ENCODE results near the gene CLASP1.
"Not testable (repeated sequence)": the region's sequence is repeated elsewhere in the genome, so short reads cannot be mapped to it uniquely, and the experiment has no call there.

- TF ChIP-seq, protein P1, sequence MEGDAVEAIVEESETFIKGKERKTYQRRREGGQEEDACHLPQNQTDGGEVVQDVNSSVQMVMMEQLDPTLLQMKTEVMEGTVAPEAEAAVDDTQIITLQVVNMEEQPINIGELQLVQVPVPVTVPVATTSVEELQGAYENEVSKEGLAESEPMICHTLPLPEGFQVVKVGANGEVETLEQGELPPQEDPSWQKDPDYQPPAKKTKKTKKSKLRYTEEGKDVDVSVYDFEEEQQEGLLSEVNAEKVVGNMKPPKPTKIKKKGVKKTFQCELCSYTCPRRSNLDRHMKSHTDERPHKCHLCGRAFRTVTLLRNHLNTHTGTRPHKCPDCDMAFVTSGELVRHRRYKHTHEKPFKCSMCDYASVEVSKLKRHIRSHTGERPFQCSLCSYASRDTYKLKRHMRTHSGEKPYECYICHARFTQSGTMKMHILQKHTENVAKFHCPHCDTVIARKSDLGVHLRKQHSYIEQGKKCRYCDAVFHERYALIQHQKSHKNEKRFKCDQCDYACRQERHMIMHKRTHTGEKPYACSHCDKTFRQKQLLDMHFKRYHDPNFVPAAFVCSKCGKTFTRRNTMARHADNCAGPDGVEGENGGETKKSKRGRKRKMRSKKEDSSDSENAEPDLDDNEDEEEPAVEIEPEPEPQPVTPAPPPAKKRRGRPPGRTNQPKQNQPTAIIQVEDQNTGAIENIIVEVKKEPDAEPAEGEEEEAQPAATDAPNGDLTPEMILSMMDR (IDR thresholded peaks at IDR 0.05): not testable (repeated sequence)
- TF ChIP-seq POLR2A (IDR thresholded peaks at IDR 0.05): not testable (repeated sequence)
Observed at GRCh38 chr2:121297866-121298265, 351.4 kb downstream of the CLASP1 start.

Data from vagina (tissue), 2 donors.